Choroid plexus epithelial cell (primary cell): Measurements from ENCODE around the gene BCL2L13.
"Not testable (repeated sequence)": the region's sequence is repeated elsewhere in the genome, so short reads cannot be mapped to it uniquely, and the experiment has no call there.

Experiments
- DNase-seq: peaks from one replicate; pipeline ENCODE4 v3.0.0-alpha.2; 2010; ENCODE audit warnings: low read depth
- H3K4me3 ChIP-seq: 2 replicates; pipeline ENCODE4 v1.5.1; 2011; ENCODE audit warnings: low read depth, mild to moderate bottlenecking, control low read depth, low read length, moderate library complexity
- CTCF ChIP-seq: conservative IDR thresholded peaks from 2 replicates; pipeline ENCODE4 v1.5.1; 2011; ENCODE audit warnings: low read depth, mild to moderate bottlenecking, control low read depth, inconsistent platforms, low read length, moderate library complexity

BCL2L13 gene

GRCh38 chr22:17754233-17754925 is 115.8 kb downstream of the BCL2L13 start:
- DNase-seq = no peak
- peak; percentile 41 for TF ChIP-seq CTCF
- H3K4me3 ChIP-seq = no peak overlapping the region

GRCh38 chr22:17761138-17761488 is 122.6 kb downstream of the BCL2L13 start:
- DNase-seq = no peak
- TF ChIP-seq CTCF = no peak
- no peak overlapping the region for H3K4me3 ChIP-seq

DNA sequence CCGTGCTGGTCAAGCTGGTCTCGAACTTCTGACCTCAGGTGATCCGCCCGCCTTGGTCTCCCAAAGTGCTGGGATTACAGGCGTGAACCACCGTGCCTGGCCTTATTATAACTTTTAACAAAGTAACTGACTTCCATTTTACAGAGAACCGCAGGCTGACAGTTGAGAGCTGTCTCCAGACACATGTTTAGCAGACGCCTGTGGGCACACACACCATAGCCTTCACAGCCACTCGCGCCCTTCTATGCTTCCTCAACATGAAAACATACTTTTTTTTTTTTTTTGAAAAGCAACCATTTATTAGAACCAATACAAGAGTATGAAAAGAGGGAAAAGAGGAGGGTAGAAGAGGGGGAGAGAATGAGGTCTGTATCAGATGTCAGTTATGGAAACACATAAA is 124.9 kb downstream of the BCL2L13 start:
- DNase-seq = not testable (repeated sequence)

GRCh38 chr22:17764036-17764435 is 125.5 kb downstream of the BCL2L13 start:
- DNase-seq = no peak
- no peak overlapping the region for H3K4me3 ChIP-seq
- TF ChIP-seq CTCF = no peak

More for the DNA sequence above, 124.9 kb downstream of the BCL2L13 start:
- H3K4me3 ChIP-seq = not testable (repeated sequence)

- DNase-seq, H3K4me3 ChIP-seq: not testable (repeated sequence)
Measured at GRCh38 chr22:17764852-17765251, 126.3 kb downstream of the BCL2L13 start.

DNA sequence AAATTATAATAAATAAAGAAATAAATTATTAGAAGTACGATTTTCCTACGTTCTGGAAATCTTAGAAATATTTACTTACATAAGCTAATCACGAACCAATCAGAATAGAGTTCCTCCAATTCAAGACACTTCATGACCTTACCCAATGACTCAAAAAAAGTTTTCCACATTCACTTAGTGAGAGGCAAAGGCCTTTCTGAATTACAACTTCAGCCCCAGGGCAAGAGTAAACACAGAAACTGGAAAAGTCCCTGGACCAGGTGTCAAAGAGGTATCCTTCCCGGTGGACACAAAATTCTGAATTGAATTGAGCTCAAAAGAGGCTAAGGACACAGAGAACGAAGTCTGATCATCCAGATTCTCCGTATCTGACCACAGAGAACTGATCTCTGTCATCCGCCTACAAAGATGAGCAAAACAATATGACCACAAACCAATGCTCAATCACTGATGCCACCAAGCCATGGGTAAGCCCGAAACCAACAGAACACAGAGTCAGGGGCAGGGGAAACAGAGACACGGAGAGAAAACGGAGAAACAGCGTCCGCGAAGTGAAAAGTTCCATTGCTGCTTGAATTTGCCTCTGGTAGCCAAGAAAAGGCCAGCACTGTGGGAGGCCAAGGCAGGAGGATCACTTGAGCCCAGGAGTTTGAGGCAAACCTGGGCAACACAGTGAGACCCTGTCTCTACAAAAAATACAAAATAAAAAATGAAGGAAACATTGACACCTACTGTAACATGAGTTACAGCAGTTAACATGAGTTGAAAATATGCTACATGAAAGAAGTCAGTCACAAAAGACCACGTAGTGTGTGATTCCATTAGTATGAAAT is 128.9 kb downstream of the BCL2L13 start:
- DNase-seq = no peak
- no peak overlapping the region for H3K4me3 ChIP-seq
- no peak for TF ChIP-seq CTCF

- no peak for TF ChIP-seq CTCF
- H3K4me3 ChIP-seq = no peak overlapping the region
- no peak for DNase-seq
Measured at GRCh38 chr22:17769013-17769715, 130.6 kb downstream of the BCL2L13 start.
